Adipocyte (in vitro differentiated cells): Measurements from ENCODE around the gene SNED1.
A peak's percentile ranks its signal among the peaks of the same experiment; 100 is the strongest.

Experiments
- DNase-seq: peaks from one replicate; pipeline ENCODE4 v3.0.0-alpha.2; 2015; ENCODE audit warnings: low read depth
- H3K27me3 ChIP-seq: replicated peaks from 2 replicates; pipeline ENCODE4 v1.7.0; 2013; ENCODE audit warnings: mild to moderate bottlenecking, low read length, moderate library complexity; ENCODE audit not compliant: control insufficient read depth, insufficient read depth
- H3K36me3 ChIP-seq: 2 replicates; pipeline ENCODE4 v1.7.0; 2013; ENCODE audit warnings: low read length, mild to moderate bottlenecking, moderate library complexity; ENCODE audit not compliant: control insufficient read depth, insufficient read depth, severe bottlenecking
- H3K4me1 ChIP-seq: 2 replicates; pipeline ENCODE4 v1.7.0; 2013; ENCODE audit warnings: mild to moderate bottlenecking, low read length, moderate library complexity; ENCODE audit not compliant: control insufficient read depth, insufficient read depth
- H3K4me3 ChIP-seq: 2 replicates; pipeline ENCODE4 v1.7.0; 2013; ENCODE audit warnings: mild to moderate bottlenecking, low read length, moderate library complexity
- H3K9ac ChIP-seq: 2 replicates; pipeline ENCODE4 v1.7.0; 2013; ENCODE audit warnings: mild to moderate bottlenecking, low read length, moderate library complexity
- H3K9me3 ChIP-seq: 2 replicates; pipeline ENCODE4 v1.7.0; 2013; ENCODE audit warnings: mild to moderate bottlenecking, low read length, moderate library complexity; ENCODE audit not compliant: control insufficient read depth

Gene SNED1

DNA sequence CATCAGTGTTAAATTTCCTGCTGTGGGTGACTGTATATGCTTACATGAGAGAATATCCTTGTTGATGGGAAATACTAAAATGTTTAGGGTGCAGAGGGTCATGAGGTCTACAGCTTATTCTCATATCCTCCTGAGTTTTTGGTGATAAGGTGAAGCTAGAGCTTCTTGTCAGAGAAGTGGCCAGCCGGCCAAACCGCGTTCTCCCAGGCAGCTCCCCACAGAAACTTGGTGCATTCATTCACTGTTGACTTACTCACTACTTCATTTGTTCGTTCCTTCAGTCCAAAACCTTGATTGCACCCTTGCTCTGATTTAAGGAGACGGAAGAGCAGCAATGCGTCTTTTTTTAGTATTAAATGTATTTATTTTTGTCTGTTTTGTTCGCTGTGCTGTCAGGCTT lies 8.7 kb downstream of the SNED1 start:
- no peak for DNase-seq
- Histone ChIP-seq H3K9me3 (peaks cover 31% of the 10 kb centered on the region), H3K4me3 (no peak overlapping the region), H3K27me3 (no peaks in the 10 kb centered on the region), H3K36me3 (peaks cover 38% of the 10 kb centered on the region), H3K9ac (no peak overlapping the region), H3K4me1 (peaks cover 18% of the 10 kb centered on the region)

- Histone ChIP-seq H3K9ac (no peak overlapping the region), H3K36me3 (peaks cover 32% of the 10 kb centered on the region), H3K27me3 (no peaks in the 10 kb centered on the region), H3K9me3 (peaks cover 31% of the 10 kb centered on the region), H3K4me3 (no peak overlapping the region), H3K4me1 (peaks cover 18% of the 10 kb centered on the region)
- DNase-seq = no peak
Observed at GRCh38 chr2:241007880-241008710, 9.7 kb downstream of the SNED1 start.

GRCh38 chr2:241008711-241009121 lies 10.3 kb downstream of the SNED1 start:
- H3K4me1 ChIP-seq = peaks cover 18% of the 10 kb centered on the region
- no peak overlapping the region for H3K9ac ChIP-seq
- H3K4me3 ChIP-seq = no peak overlapping the region
- H3K27me3 ChIP-seq = no peaks in the 10 kb centered on the region
- peaks cover 25% of the 10 kb centered on the region for H3K9me3 ChIP-seq
- no peak for DNase-seq
- peaks cover 30% of the 10 kb centered on the region for H3K36me3 ChIP-seq

DNA sequence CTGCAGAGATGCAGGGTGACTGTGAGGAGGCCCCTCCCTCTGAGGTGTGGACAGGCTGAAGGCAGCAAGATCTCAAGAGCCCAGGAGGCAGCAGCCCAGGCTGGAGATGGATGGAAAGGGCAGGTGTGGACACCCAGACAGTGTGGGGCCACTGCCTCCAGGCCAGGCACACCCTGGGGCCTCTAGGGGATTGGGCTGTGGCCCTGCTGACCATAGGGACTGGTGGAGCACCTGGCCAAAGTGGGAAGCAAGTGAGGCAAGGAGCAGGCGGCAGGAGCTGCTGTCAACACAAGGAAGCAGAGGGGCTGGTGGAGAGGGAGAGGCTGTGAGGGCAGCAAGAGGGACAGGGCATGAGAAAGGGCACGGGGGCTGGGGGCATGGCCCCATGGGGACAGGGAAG lies 10.8 kb downstream of the SNED1 start:
- H3K9ac ChIP-seq = peak overlapping the region; percentile 71
- H3K36me3 ChIP-seq = peaks cover 25% of the 10 kb centered on the region
- H3K4me1 ChIP-seq = peaks cover 18% of the 10 kb centered on the region
- H3K9me3 ChIP-seq = peaks cover 20% of the 10 kb centered on the region
- peak overlapping the region; percentile 70 for H3K4me3 ChIP-seq
- DNase-seq = no peak
- H3K27me3 ChIP-seq = no peaks in the 10 kb centered on the region

GRCh38 chr2:241009601-241010530 lies 11.4 kb downstream of the SNED1 start:
- peak; percentile 85 for DNase-seq
- Histone ChIP-seq H3K27me3 (no peaks in the 10 kb centered on the region), H3K9me3 (peaks cover 13% of the 10 kb centered on the region), H3K36me3 (peaks cover 25% of the 10 kb centered on the region), H3K9ac (peak overlapping the region; percentile 71), H3K4me3 (peak overlapping the region; percentile 70), H3K4me1 (peaks cover 18% of the 10 kb centered on the region)

GRCh38 chr2:241010531-241011295 lies 12.3 kb downstream of the SNED1 start:
- H3K36me3 ChIP-seq = peaks cover 20% of the 10 kb centered on the region
- peak overlapping the region; percentile 70 for H3K4me3 ChIP-seq
- H3K4me1 ChIP-seq = peaks cover 18% of the 10 kb centered on the region
- peak overlapping the region; percentile 71 for H3K9ac ChIP-seq
- H3K9me3 ChIP-seq = peaks cover 7% of the 10 kb centered on the region
- no peaks in the 10 kb centered on the region for H3K27me3 ChIP-seq
- DNase-seq = no peak

DNA sequence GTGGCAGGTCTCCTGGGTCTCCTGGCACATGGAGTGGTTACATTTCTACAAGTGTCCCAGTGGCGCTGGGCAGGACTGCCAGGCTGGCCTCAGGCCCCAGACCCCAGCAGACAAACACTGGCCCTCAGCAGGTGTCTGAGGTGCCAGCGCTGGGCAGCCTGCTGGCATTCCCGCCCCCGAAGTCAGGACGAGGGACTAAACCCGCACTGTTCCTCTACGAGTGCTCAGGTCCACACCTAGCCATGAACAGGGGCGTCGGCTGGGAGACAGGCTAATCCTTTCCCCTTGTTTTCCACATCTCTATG lies 12.8 kb downstream of the SNED1 start:
- DNase-seq = no peak
- Histone ChIP-seq H3K27me3 (no peaks in the 10 kb centered on the region), H3K36me3 (peaks cover 16% of the 10 kb centered on the region), H3K9me3 (peaks cover 1% of the 10 kb centered on the region), H3K9ac (no peak overlapping the region), H3K4me3 (no peak overlapping the region), H3K4me1 (peaks cover 18% of the 10 kb centered on the region)

- no peak overlapping the region for H3K4me3 ChIP-seq
- H3K27me3 ChIP-seq = no peaks in the 10 kb centered on the region
- H3K36me3 ChIP-seq = peaks cover 16% of the 10 kb centered on the region
- no peak for DNase-seq
- peaks cover 18% of the 10 kb centered on the region for H3K4me1 ChIP-seq
- H3K9ac ChIP-seq = no peak overlapping the region
- no peaks in the 10 kb centered on the region for H3K9me3 ChIP-seq
Observed at GRCh38 chr2:241011751-241012510, 13.5 kb downstream of the SNED1 start.

- no peak overlapping the region for H3K9ac ChIP-seq
- peaks cover 34% of the 10 kb centered on the region for H3K36me3 ChIP-seq
- no peak for DNase-seq
- H3K4me1 ChIP-seq = peaks cover 16% of the 10 kb centered on the region
- no peaks in the 10 kb centered on the region for H3K27me3 ChIP-seq
- no peak overlapping the region for H3K4me3 ChIP-seq
- no peaks in the 10 kb centered on the region for H3K9me3 ChIP-seq
Observed at GRCh38 chr2:241014224-241014623, 15.8 kb downstream of the SNED1 start.

DNA sequence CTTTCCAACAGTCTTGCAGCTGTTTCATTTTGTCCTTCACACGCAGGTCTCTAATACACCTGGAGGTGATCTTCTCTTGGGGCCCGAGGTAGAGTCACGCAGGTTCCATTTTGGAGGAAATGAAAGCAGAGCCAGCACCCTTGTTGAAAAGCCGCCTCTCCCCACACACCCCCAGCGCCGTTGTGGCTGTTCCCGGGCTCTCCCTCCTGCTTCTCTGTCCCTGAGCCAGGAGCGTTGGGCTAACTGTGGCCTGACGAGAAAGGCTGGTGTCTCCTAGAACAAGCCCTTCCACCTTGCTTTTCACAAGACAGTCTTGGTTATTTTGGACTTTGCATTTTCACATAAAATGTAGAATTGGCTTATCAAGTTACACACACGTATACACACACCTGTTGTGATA lies 16.3 kb downstream of the SNED1 start:
- Histone ChIP-seq H3K9ac (no peak overlapping the region), H3K36me3 (peaks cover 39% of the 10 kb centered on the region), H3K4me3 (no peak overlapping the region), H3K9me3 (no peaks in the 10 kb centered on the region), H3K4me1 (peaks cover 11% of the 10 kb centered on the region), H3K27me3 (no peaks in the 10 kb centered on the region)
- DNase-seq = no peak
